DOHH2 (cell line): ENCODE measurements around the gene DCLRE1B.

Experiments used
- H3F3A ChIP-seq: fragments of 200-600 bp; sonication (generic), shearing (Covaris generic); 2 replicates; pipeline ENCODE4 v1.6.0; 2016; ENCODE audit warnings: antibody characterized with exemption, mild to moderate bottlenecking; ENCODE audit not compliant: control insufficient read depth, insufficient read depth
- H3K27ac ChIP-seq: fragments of 200-600 bp; sonication (generic); 2 replicates; pipeline ENCODE4 v1.5.1; 2014; ENCODE audit warnings: low read depth, mild to moderate bottlenecking, low read length, moderate library complexity
- H3K27me3 ChIP-seq: fragments of 200-600 bp; sonication (generic); 2 replicates; pipeline ENCODE4 v1.6.1; 2014; ENCODE audit warnings: mild to moderate bottlenecking, low read length, mixed read lengths; ENCODE audit not compliant: control insufficient read depth
- H3K36me3 ChIP-seq: fragments of 200-600 bp; sonication (generic); 2 replicates; pipeline ENCODE4 v1.6.1; 2014; ENCODE audit warnings: mild to moderate bottlenecking, low read length, moderate library complexity, mixed read lengths; ENCODE audit not compliant: control insufficient read depth
- H3K4me1 ChIP-seq: fragments of 200-600 bp; sonication (generic); 2 replicates; pipeline ENCODE4 v1.6.1; 2014; ENCODE audit warnings: mild to moderate bottlenecking, low read length, mixed read lengths; ENCODE audit not compliant: control insufficient read depth
- H3K4me2 ChIP-seq: fragments of 200-600 bp; sonication (generic); 2 replicates; pipeline ENCODE4 v1.6.0; 2014; ENCODE audit warnings: mild to moderate bottlenecking, low read length, moderate library complexity
- H3K4me3 ChIP-seq: fragments of 200-600 bp; sonication (generic); 2 replicates; pipeline ENCODE4 v1.5.1; 2014; ENCODE audit warnings: mild to moderate bottlenecking, low read length, mixed read lengths
- H3K79me2 ChIP-seq: fragments of 200-600 bp; sonication (generic); 2 replicates; pipeline ENCODE4 v1.6.1; 2014; ENCODE audit warnings: mild to moderate bottlenecking, low read length, mixed read lengths; ENCODE audit not compliant: control insufficient read depth
- H3K9me2 ChIP-seq: fragments of 200-600 bp; sonication (generic); replicated peaks from 2 replicates; pipeline ENCODE4 v1.6.1; 2014; ENCODE audit warnings: mild to moderate bottlenecking, low read length, mixed read lengths; ENCODE audit not compliant: control insufficient read depth
- H3K9me3 ChIP-seq: fragments of 200-600 bp; sonication (generic); 2 replicates; pipeline ENCODE4 v1.6.1; 2014; ENCODE audit warnings: antibody characterized with exemption, low read length, mixed read lengths; ENCODE audit not compliant: control insufficient read depth, insufficient read depth
- H4K20me1 ChIP-seq: fragments of 200-600 bp; sonication (generic); 2 replicates; pipeline ENCODE4 v1.6.0; 2014; ENCODE audit warnings: low read depth, mild to moderate bottlenecking, antibody characterized with exemption, low read length, moderate library complexity; ENCODE audit not compliant: control insufficient read depth, insufficient read depth
- CTCF ChIP-seq: fragments of 200-600 bp; sonication (generic); IDR thresholded peaks from one replicate; pipeline ENCODE4 v1.5.1; 2014; ENCODE audit warnings: antibody characterized with exemption, mild to moderate bottlenecking, low read depth, low read length; ENCODE audit not compliant: poor library complexity, severe bottlenecking
- EZH2phosphoT487 ChIP-seq: fragments of 200-600 bp; sonication (generic); IDR thresholded peaks from 2 replicates; pipeline ENCODE4 v1.6.1; 2017; ENCODE audit warnings: borderline replicate concordance, mild to moderate bottlenecking, antibody characterized with exemption, low read length, moderate library complexity, mixed read lengths

DCLRE1B gene

GRCh38 chr1:113876176-113876575 lies 28.9 kb upstream of the DCLRE1B start:
- H3K9me2 ChIP-seq = no peaks in the 10 kb centered on the region
- H3K27ac ChIP-seq = no peak overlapping the region
- H4K20me1 ChIP-seq = no peaks in the 10 kb centered on the region
- H3K4me2 ChIP-seq = no peak overlapping the region
- H3K4me1 ChIP-seq = peaks cover 39% of the 10 kb centered on the region
- no peaks in the 10 kb centered on the region for H3K9me3 ChIP-seq
- peaks cover 19% of the 10 kb centered on the region for H3F3A ChIP-seq
- TF ChIP-seq EZH2phosphoT487 (no peak), CTCF (no peak)
- no peaks in the 10 kb centered on the region for H3K27me3 ChIP-seq
- peaks cover 3% of the 10 kb centered on the region for H3K79me2 ChIP-seq
- H3K4me3 ChIP-seq = no peak overlapping the region
- no peaks in the 10 kb centered on the region for H3K36me3 ChIP-seq

GRCh38 chr1:113879739-113880038 lies 25.4 kb upstream of the DCLRE1B start:
- TF ChIP-seq EZH2phosphoT487 = no peak
- no peak for TF ChIP-seq CTCF
- no peaks in the 10 kb centered on the region for H3K36me3 ChIP-seq
- no peaks in the 10 kb centered on the region for H3K27me3 ChIP-seq
- no peaks in the 10 kb centered on the region for H4K20me1 ChIP-seq
- no peaks in the 10 kb centered on the region for H3K9me3 ChIP-seq
- peaks cover 10% of the 10 kb centered on the region for H3K4me1 ChIP-seq
- no peaks in the 10 kb centered on the region for H3K79me2 ChIP-seq
- no peak overlapping the region for H3K4me3 ChIP-seq
- H3F3A ChIP-seq = no peaks in the 10 kb centered on the region
- H3K9me2 ChIP-seq = no peaks in the 10 kb centered on the region
- no peak overlapping the region for H3K27ac ChIP-seq
- no peak overlapping the region for H3K4me2 ChIP-seq

- Histone ChIP-seq H3K27me3 (no peaks in the 10 kb centered on the region), H3K4me1 (peaks cover 5% of the 10 kb centered on the region; the same call in 1 of the 2 replicates), H3K4me3 (no peak overlapping the region), H3K36me3 (no peaks in the 10 kb centered on the region), H3K9me3 (no peaks in the 10 kb centered on the region), H3K27ac (no peak overlapping the region), H3K79me2 (no peaks in the 10 kb centered on the region), H3K4me2 (no peak overlapping the region), H3K9me2 (no peaks in the 10 kb centered on the region), H3F3A (no peaks in the 10 kb centered on the region), H4K20me1 (no peaks in the 10 kb centered on the region)
- TF ChIP-seq CTCF (no peak), EZH2phosphoT487 (no peak)
These were observed 23.5 kb upstream of the DCLRE1B start for GRCh38 chr1:113881661-113882060.
